ENCODE results near the gene SNORC. TPM values are rescaled to one million over a fixed set of nuclear protein-coding genes. Genes with fewer than 3 reads are reported as not detected.
"Not testable (repeated sequence)": the region's sequence is repeated elsewhere in the genome, so short reads cannot be mapped to it uniquely, and the experiment has no call there.

SNORC gene
- total and polyA plus RNA-seq, 10 donors = 0.68 to 5.1 (median 1.3) TPM

- no peaks in the 10 kb centered on the region for H3K9me3 ChIP-seq
- peaks cover 2 to 97% (median 67%) of the 10 kb centered on the region in 6 donors for H3K36me3 ChIP-seq
- H3K27me3 ChIP-seq (replicated peaks in 1 of 7) = no peaks in the 10 kb centered on the region
- WGBS, 5 donors = 33 to 79% (median 56%) methylated on average over 2 of the region's 2 CpGs
- no peak overlapping the region for H3K4me3 ChIP-seq
- DNase-seq = no peak
- TF ChIP-seq CTCF (IDR thresholded peaks at IDR 0.05 in 8 of 11, conservative IDR thresholded peaks at IDR 0.05 in 3 of 11) (no peak), POLR2AphosphoS5 (IDR thresholded peaks at IDR 0.05) (no peak), POLR2A (IDR thresholded peaks at IDR 0.05) (no peak)
- H3K27ac ChIP-seq = no peak overlapping the region
- H3K4me1 ChIP-seq = peaks cover 18 to 35% (median 27%) of the 10 kb centered on the region in 6 donors
- intact Hi-C loops (cut with DNase I; ENCODE audit: low total_unique reads) = no loop called here
Measured at GRCh38 chr2:232842689-232843088, 27.4 kb upstream of the SNORC start.

GRCh38 chr2:232843834-232844233, 26.2 kb upstream of the SNORC start:
- 84 to 90% (median 88%) methylated on average over 3 of the region's 3 CpGs for WGBS, 5 donors
- TF ChIP-seq POLR2AphosphoS5 (IDR thresholded peaks at IDR 0.05) = no peak
- TF ChIP-seq CTCF (IDR thresholded peaks at IDR 0.05 in 8 of 11, conservative IDR thresholded peaks at IDR 0.05 in 3 of 11) = no peak
- TF ChIP-seq POLR2A (IDR thresholded peaks at IDR 0.05) = no peak
- no peak for DNase-seq
- Histone ChIP-seq H3K27me3 (replicated peaks in 1 of 7) (no peaks in the 10 kb centered on the region), H3K4me1 (peaks cover 9 to 24% (median 15%) of the 10 kb centered on the region in 6 donors), H3K27ac (no peak overlapping the region), H3K9me3 (no peaks in the 10 kb centered on the region), H3K36me3 (peaks cover 2 to 98% (median 77%) of the 10 kb centered on the region in 6 donors), H3K4me3 (no peak overlapping the region)
- intact Hi-C loops (cut with DNase I; ENCODE audit: low total_unique reads) = no loop called here

GRCh38 chr2:232846055-232846454, 24.0 kb upstream of the SNORC start:
- peaks cover 2 to 100% (median 87%) of the 10 kb centered on the region in 6 donors for H3K36me3 ChIP-seq

GRCh38 chr2:232850039-232850438, 20.0 kb upstream of the SNORC start:
- Histone ChIP-seq H3K36me3 (peaks cover 2 to 100% (median 71%) of the 10 kb centered on the region in 6 donors), H3K4me1 (peaks cover 0 to 15% (median 3%) of the 10 kb centered on the region in 6 donors), H3K4me3 (no peak overlapping the region), H3K27ac (no peak overlapping the region), H3K27me3 (replicated peaks in 1 of 7) (no peaks in the 10 kb centered on the region), H3K9me3 (no peaks in the 10 kb centered on the region)
- DNase-seq = no peak
- TF ChIP-seq POLR2A (IDR thresholded peaks at IDR 0.05) (no peak), CTCF (IDR thresholded peaks at IDR 0.05 in 8 of 11, conservative IDR thresholded peaks at IDR 0.05 in 3 of 11) (no peak), POLR2AphosphoS5 (IDR thresholded peaks at IDR 0.05) (no peak)
- WGBS, 5 donors = 94 to 99% (median 96%) methylated on average over 3 of the region's 3 CpGs
- intact Hi-C loops (cut with DNase I; ENCODE audit: low total_unique reads) = loop anchor here (5.0 kb wide), 1 partner anchor 402 kb away; the partner anchor contains the start of gene ATG16L1

More at GRCh38 chr2:232846055-232846454, 24.0 kb upstream of the SNORC start:
- Histone ChIP-seq H3K4me3 (no peak overlapping the region), H3K27me3 (replicated peaks in 1 of 7) (no peaks in the 10 kb centered on the region), H3K4me1 (peaks cover 0 to 2% (median 0%) of the 10 kb centered on the region in 6 donors), H3K9me3 (no peaks in the 10 kb centered on the region), H3K27ac (no peak overlapping the region)
- intact Hi-C loops (cut with DNase I; ENCODE audit: low total_unique reads) = no loop called here
- TF ChIP-seq CTCF (IDR thresholded peaks at IDR 0.05 in 8 of 11, conservative IDR thresholded peaks at IDR 0.05 in 3 of 11) (no peak), POLR2AphosphoS5 (IDR thresholded peaks at IDR 0.05) (no peak), POLR2A (IDR thresholded peaks at IDR 0.05) (no peak)
- DNase-seq = no peak

GRCh38 chr2:232852081-232852480, 18.0 kb upstream of the SNORC start:
- not testable (repeated sequence) for DNase-seq; H3K9me3 ChIP-seq; H3K4me3 ChIP-seq; H3K27me3 ChIP-seq (replicated peaks in 1 of 7); H3K27ac ChIP-seq
- Histone ChIP-seq H3K36me3 (peaks cover 1 to 100% (median 71%) of the 10 kb centered on the region in 6 donors), H3K4me1 (peaks cover 0 to 15% (median 3%) of the 10 kb centered on the region in 6 donors)
- intact Hi-C loops (cut with DNase I; ENCODE audit: low total_unique reads) = loop anchor here (5.0 kb wide), 1 partner anchor 400 kb away; the partner anchor contains the start of gene ATG16L1
- WGBS, 5 donors = 95 to 97% (median 96%) methylated on average over 11 of the region's 11 CpGs
